Heart right ventricle (tissue), 16 donors: ENCODE data around the gene GTF2H1. TPM values are rescaled to one million over a fixed set of nuclear protein-coding genes. Genes with fewer than 3 reads are reported as not detected.

ENCODE experiments used
- ATAC-seq, 8 donors: fragments of 200-7000 bp; cut with Tn5 transposase; one replicate each; pipeline ENCODE4 v1.9.1; 2020; ENCODE audit warnings: mild to moderate bottlenecking in 8 of 8, moderate library complexity in 8 of 8, moderate number of reproducible peaks in 1 of 8
- DNase-seq, 2 donors: peaks; one replicate each; pipeline ENCODE4 v3.0.0-alpha.2; 2020
- H3K27ac ChIP-seq, 10 donors: fragments of 200-600 bp; sonication (generic) in 2 of 10; one replicate each; pipeline versions ENCODE4 v1.5.0 to v1.8.0; 2020 to 2022; ENCODE audit warnings: mild to moderate bottlenecking in 3 of 10
- H3K27me3 ChIP-seq, 7 donors: fragments of 200-600 bp; one replicate each; pipeline ENCODE4 v1.8.0; 2021 to 2022; ENCODE audit warnings: mild to moderate bottlenecking in 2 of 7
- H3K36me3 ChIP-seq, 9 donors: fragments of 200-600 bp; sonication (generic) in 1 of 9; one replicate each; pipeline versions ENCODE4 v1.5.0 to v1.8.0; 2020 to 2022; ENCODE audit warnings: mild to moderate bottlenecking in 2 of 9
- H3K4me1 ChIP-seq, 9 donors: fragments of 200-600 bp; sonication (generic) in 1 of 9; one replicate each; pipeline versions ENCODE4 v1.5.0 to v1.8.0; 2020 to 2022; ENCODE audit warnings: mild to moderate bottlenecking in 4 of 9
- H3K4me3 ChIP-seq, 10 donors: fragments of 200-600 bp; sonication (generic) in 2 of 10; one replicate each; pipeline versions ENCODE4 v1.5.0 to v1.8.0; 2020 to 2022; ENCODE audit warnings: mild to moderate bottlenecking in 7 of 10, moderate library complexity in 2 of 10
- H3K9me3 ChIP-seq, 11 donors: fragments of 200-600 bp in 10 of 11; sonication (generic) in 2 of 11; one replicate each; pipeline versions ENCODE4 v1.5.0 to v1.8.0; 2013 to 2022; ENCODE audit warnings: mild to moderate bottlenecking in 2 of 11, control low read depth in 1 of 11, moderate library complexity in 1 of 11
- CTCF ChIP-seq, 9 donors: fragments of 200-600 bp; sonication (generic) in 2 of 9; IDR thresholded peaks; one replicate each; pipeline versions ENCODE4 v1.5.0 to v1.8.0; 2021 to 2022; ENCODE audit warnings: antibody characterized with exemption in 9 of 9, mild to moderate bottlenecking in 5 of 9, moderate library complexity in 1 of 9
- WGBS, 2 donors: extraction: QIAGEN DNeasy Blood & Tissue Kit; methylation state at CpG; one replicate each; pipeline ENCODE4 v1.1.7; 2013; ENCODE audit warnings: inconsistent platforms in 1 of 2; 5-methylcytosine and 5-hydroxymethylcytosine counted together
- intact Hi-C, 10 donors: fragments of 100-400 bp; cut with DNase I; formaldehyde crosslinking; loops; one replicate each; pipeline versions ENCODE4 v1.11.1 to v1.14.2; 2022
- polyA plus RNA-seq, 2 donors: library from polyadenylated mRNA; stranded (reverse); fragments of 200-250 nt; gene quantifications; one replicate each; pipeline ENCODE4 v1.2.3, GENCODE V29; 2013
- total RNA-seq, 10 donors: library from RNA; stranded (reverse); fragmentation: NEBNext Ultra II Directional in 3 of 10; extraction: Animal tissue kit (Norgen Biotek cat#: 25700) in 3 of 10; gene quantifications; one replicate each; pipeline versions ENCODE4 v1.2.1 to v1.2.4, GENCODE V29; 2021 to 2023
- donor health status: Arrhythmogenic right ventricular cardiomyopathy.
- donor health status: ischemic (EF 13 %, LVEDD 7.1; RV severe dilation, severe dysfunction).
- donor health status: healthy with polysubstance abuse.
- donor health status: DM: no; HTN: yes; CAD: no.
- donor health status: DM: no; HTN: no; CAD: no.
- donor health status: ischemic (EF 25% LVEDD 6.9; RV normal size, moderate dysfunction).
- donor health status: ischemic (EF 25% LVEDD 5.7; RV mildly dilated, moderate dysfunction).
- donor health status: healthy.
- donor health status: DM: yes; HTN: yes; CAD: no.
- donor health status: Ischemic cardiomyopathy.
- donor health status: ischemic (EF 35%, LVEDD 5.7; RV mildly dilated, moderate dysfunction).
- donor health status: nonischemic (EF 11% LVEDD 7.7; RV severe dilation, severe dysfunction).
- donor health status: DM: yes; HTN: yes; CAD: no.
- donor health status: PGD.
- donor health status: ischemic (EF 29% LVEDD 5.4; RV normal size, mild dysfunction).
- donor health status: nonischemic (EF 23%, LVEDD 6.1; RV moderate dilation, normal function).

GTF2H1 gene
- total and polyA plus RNA-seq, 12 donors, result 14.9 to 27.9 (median 24.3) TPM

- H3K27me3 ChIP-seq, result no peaks in the 10 kb centered on the region
- no peak overlapping the region for H3K27ac ChIP-seq
- peaks cover 0 to 21% (median 7%) of the 10 kb centered on the region in 9 donors for H3K4me1 ChIP-seq
- DNase-seq (no peak), ATAC-seq (no peak)
- 94 to 97% methylated on average over 2 of the region's 2 CpGs for WGBS, 2 donors
- no peaks in the 10 kb centered on the region for H3K9me3 ChIP-seq
- H3K4me3 ChIP-seq, result no peak overlapping the region
- intact Hi-C loops, result no loop called here
- peaks cover 0 to 94% (median 51%) of the 10 kb centered on the region in 9 donors for H3K36me3 ChIP-seq
- no peak for TF ChIP-seq CTCF (IDR thresholded peaks at IDR 0.05)
Measured at GRCh38 chr11:18308242-18308641, 14.1 kb upstream of the GTF2H1 start.

- no peak overlapping the region for H3K27ac ChIP-seq
- no peak overlapping the region for H3K4me3 ChIP-seq
- peaks cover 0 to 32% (median 9%) of the 10 kb centered on the region in 9 donors for H3K4me1 ChIP-seq
- intact Hi-C loops, result no loop called here
- H3K36me3 ChIP-seq, result peaks cover 0 to 79% (median 39%) of the 10 kb centered on the region in 9 donors
- WGBS, 2 donors, result 97 to 98% methylated on average over 5 of the region's 5 CpGs
- ATAC-seq (no peak), DNase-seq (no peak)
- no peaks in the 10 kb centered on the region for H3K9me3 ChIP-seq
- TF ChIP-seq CTCF (IDR thresholded peaks at IDR 0.05), result no peak
- no peaks in the 10 kb centered on the region for H3K27me3 ChIP-seq
Measured at GRCh38 chr11:18309691-18310090, 12.7 kb upstream of the GTF2H1 start.

GRCh38 chr11:18310800-18311340 lies 11.5 kb upstream of the GTF2H1 start:
- DNase-seq, result no peak
- peaks cover 0 to 40% (median 16%) of the 10 kb centered on the region in 9 donors for H3K4me1 ChIP-seq
- H3K9me3 ChIP-seq, result no peaks in the 10 kb centered on the region
- no peak for TF ChIP-seq CTCF (IDR thresholded peaks at IDR 0.05)
- no peak overlapping the region for H3K4me3 ChIP-seq
- ATAC-seq, result no peak
- no peaks in the 10 kb centered on the region for H3K27me3 ChIP-seq
- H3K27ac ChIP-seq, result peak overlapping the region in 1 of 10 donors; percentile 13
- peaks cover 0 to 72% (median 38%) of the 10 kb centered on the region in 9 donors for H3K36me3 ChIP-seq
- WGBS, 2 donors, result 86 to 95% methylated on average over 6 of the region's 6 CpGs
- intact Hi-C loops, result no loop called here

- Histone ChIP-seq H3K36me3 (peaks cover 0 to 69% (median 38%) of the 10 kb centered on the region in 9 donors), H3K9me3 (no peaks in the 10 kb centered on the region), H3K4me3 (no peak overlapping the region), H3K27ac (peak overlapping the region in 3 of 10 donors; percentile 28 to 32 (median 30)), H3K27me3 (no peaks in the 10 kb centered on the region), H3K4me1 (peaks cover 0 to 40% (median 16%) of the 10 kb centered on the region in 9 donors)
- no peak for TF ChIP-seq CTCF (IDR thresholded peaks at IDR 0.05)
- 74 to 75% methylated on average over 3 of the region's 3 CpGs for WGBS, 2 donors
- DNase-seq (no peak), ATAC-seq (peak in 3 of 8 donors; percentile 11 to 56 (median 27))
- intact Hi-C loops, result no loop called here
Measured at GRCh38 chr11:18312012-18312411, 10.4 kb upstream of the GTF2H1 start.
